ENCODE results near the gene USP31.

The USP31 gene

GRCh38 chr16:23055481-23055880 is 93.8 kb downstream of the USP31 start:
- no peak for TF ChIP-seq CTCF (IDR thresholded peaks at IDR 0.05; ENCODE audit: control insufficient read depth, insufficient read depth, low read depth, low read length, missing control alignments)
- H3K4me3 ChIP-seq (ENCODE audit: control insufficient read depth, low read depth, low read length): no peak overlapping the region
- DNase-seq (ENCODE audit: low read depth): no peak

- H3K4me3 ChIP-seq (ENCODE audit: control insufficient read depth, low read depth, low read length): no peak overlapping the region
- no peak for TF ChIP-seq CTCF (IDR thresholded peaks at IDR 0.05; ENCODE audit: control insufficient read depth, insufficient read depth, low read depth, low read length, missing control alignments)
- no peak for DNase-seq (ENCODE audit: low read depth)
Observed at GRCh38 chr16:23052908-23053580, 96.2 kb downstream of the USP31 start.

GRCh38 chr16:23052221-23052620 is 97.0 kb downstream of the USP31 start:
- H3K4me3 ChIP-seq (ENCODE audit: control insufficient read depth, low read depth, low read length): no peak overlapping the region
- no peak for TF ChIP-seq CTCF (IDR thresholded peaks at IDR 0.05; ENCODE audit: control insufficient read depth, insufficient read depth, low read depth, low read length, missing control alignments)
- no peak for DNase-seq (ENCODE audit: low read depth)

GRCh38 chr16:23051587-23051986 is 97.7 kb downstream of the USP31 start:
- no peak for TF ChIP-seq CTCF (IDR thresholded peaks at IDR 0.05; ENCODE audit: control insufficient read depth, insufficient read depth, low read depth, low read length, missing control alignments)

GRCh38 chr16:23048164-23048563 is 101.1 kb downstream of the USP31 start:
- peak; percentile 6 for TF ChIP-seq CTCF (IDR thresholded peaks at IDR 0.05; ENCODE audit: control insufficient read depth, insufficient read depth, low read depth, low read length, missing control alignments)
- H3K4me3 ChIP-seq (ENCODE audit: control insufficient read depth, low read depth, low read length): no peak overlapping the region
- no peak for DNase-seq (ENCODE audit: low read depth)

More at GRCh38 chr16:23051587-23051986, 97.7 kb downstream of the USP31 start:
- no peak for DNase-seq (ENCODE audit: low read depth)
- no peak overlapping the region for H3K4me3 ChIP-seq (ENCODE audit: control insufficient read depth, low read depth, low read length)

- no peak for TF ChIP-seq CTCF (IDR thresholded peaks at IDR 0.05; ENCODE audit: control insufficient read depth, insufficient read depth, low read depth, low read length, missing control alignments)
- DNase-seq (ENCODE audit: low read depth): no peak
- no peak overlapping the region for H3K4me3 ChIP-seq (ENCODE audit: control insufficient read depth, low read depth, low read length)
Observed at GRCh38 chr16:23045025-23045424, 104.2 kb downstream of the USP31 start.
